Natural killer cell (primary cell): ENCODE data around the gene APOLD1. TPM values are rescaled to one million over a fixed set of nuclear protein-coding genes. Genes with fewer than 3 reads are reported as not detected.
A peak's percentile ranks its signal among the peaks of the same experiment; 100 is the strongest.

ENCODE experiments used
- ATAC-seq, 3 donors: fragments of 150-1000 bp in 2 of 3; fragments of 200-7000 bp in 1 of 3; cut with Tn5 transposase; 1 replicate in 1 of 3; 2 replicates in 2 of 3; pipeline ENCODE4 v1.10.0; 2021; ENCODE audit warnings: mild to moderate bottlenecking in 2 of 3, moderate library complexity in 2 of 3
- DNase-seq, 2 donors: peaks; one replicate each; pipeline versions ENCODE4 v3.0.0 to v3.0.0-alpha.2; 2013 to 2021; ENCODE audit warnings: mixed read lengths in 1 of 2
- H3K27ac ChIP-seq: one replicate; pipeline ENCODE4 v1.5.1; 2013; ENCODE audit warnings: mild to moderate bottlenecking, low read length
- H3K27me3 ChIP-seq: one replicate; pipeline ENCODE4 v1.6.1; 2013; ENCODE audit warnings: low read length; ENCODE audit not compliant: control insufficient read depth, insufficient read depth
- H3K36me3 ChIP-seq: one replicate; pipeline ENCODE4 v1.6.1; 2013; ENCODE audit warnings: low read length; ENCODE audit not compliant: control insufficient read depth, insufficient read depth
- H3K4me1 ChIP-seq: one replicate; pipeline ENCODE4 v1.6.1; 2013; ENCODE audit warnings: low read length; ENCODE audit not compliant: control insufficient read depth, insufficient read depth
- H3K4me3 ChIP-seq: one replicate; pipeline ENCODE4 v1.5.1; 2013; ENCODE audit warnings: low read length
- H3K9me3 ChIP-seq: one replicate; pipeline ENCODE4 v1.6.1; 2013; ENCODE audit warnings: low read length; ENCODE audit not compliant: control insufficient read depth, insufficient read depth
- H3K27ac Mint-ChIP-seq, 2 donors: one replicate each; pipeline ENCODE4 v1.8.0; 2022; ENCODE audit warnings: mild to moderate bottlenecking in 2 of 2, mixed read lengths in 2 of 2, moderate library complexity in 1 of 2
- H3K27me3 Mint-ChIP-seq, 2 donors: one replicate each; pipeline ENCODE4 v1.8.0; 2022; ENCODE audit warnings: low read depth in 2 of 2, mixed read lengths in 2 of 2
- H3K36me3 Mint-ChIP-seq: one replicate; pipeline ENCODE4 v1.8.0; 2022; ENCODE audit warnings: mixed read lengths
- H3K4me1 Mint-ChIP-seq, 2 donors: one replicate each; pipeline ENCODE4 v1.8.0; 2022; ENCODE audit warnings: mixed read lengths in 2 of 2
- H3K4me3 Mint-ChIP-seq: one replicate; pipeline ENCODE4 v1.8.0; 2022; ENCODE audit warnings: mild to moderate bottlenecking, moderate library complexity, mixed read lengths
- H3K9me3 Mint-ChIP-seq, 2 donors: one replicate each; pipeline ENCODE4 v1.8.0; 2022; ENCODE audit warnings: mixed read lengths in 2 of 2
- CTCF ChIP-seq: fragments of 200-600 bp; IDR thresholded peaks from one replicate; pipeline ENCODE4 v1.8.0; 2022; ENCODE audit warnings: antibody characterized with exemption
- WGBS: methylation state at CpG from one replicate; pipeline ENCODE4 v1.1.7; 2013; ENCODE audit warnings: missing lambda C conversion rate; ENCODE audit not compliant: insufficient coverage; 5-methylcytosine and 5-hydroxymethylcytosine counted together
- intact Hi-C: fragments of 100-400 bp; cut with micrococcal nuclease; formaldehyde crosslinking; loops from one replicate; pipeline ENCODE4 v1.14.2; 2022
- total RNA-seq, 4 donors: library from RNA; stranded (reverse); fragments of 120-200 nt in 1 of 4; gene quantifications; one replicate each; pipeline versions ENCODE4 v1.2.3 to v1.2.4, GENCODE V29; 2013 to 2022

APOLD1 gene
- total RNA-seq, 3 donors from 2014 or later (not counting 1 experiment from before 2014, with no cell fraction given): 0.70 to 1.6 (median 1.6) TPM

- Mint-ChIP-seq H3K36me3 (no peaks in the 10 kb centered on the region), H3K4me1 (peaks cover 12% of the 10 kb centered on the region in 2 donors), H3K27ac (peak overlapping the region; percentile 62 to 63), H3K4me3 (peak overlapping the region; percentile 45), H3K9me3 (no peaks in the 10 kb centered on the region), H3K27me3 (no peaks in the 10 kb centered on the region)
- TF ChIP-seq CTCF: no peak
- Histone ChIP-seq H3K4me3 (no peak overlapping the region), H3K36me3 (peaks cover 2% of the 10 kb centered on the region), H3K9me3 (no peaks in the 10 kb centered on the region), H3K27ac (no peak overlapping the region), H3K4me1 (peaks cover 9% of the 10 kb centered on the region), H3K27me3 (no peaks in the 10 kb centered on the region)
- ATAC-seq (no peak), DNase-seq (no peak)
- intact Hi-C loops: no loop called here
- 16% methylated on average over 2 of the region's 3 CpGs for WGBS
These were observed 43.8 kb upstream of the APOLD1 start for GRCh38 chr12:12741660-12742059.

- no peak overlapping the region for H3K4me3 ChIP-seq
- H3K4me1 ChIP-seq: peaks cover 2% of the 10 kb centered on the region
- peaks cover 2% of the 10 kb centered on the region for H3K36me3 ChIP-seq
- H3K4me3 Mint-ChIP-seq: no peak overlapping the region
- no peaks in the 10 kb centered on the region for H3K9me3 Mint-ChIP-seq
- H3K27me3 Mint-ChIP-seq: no peaks in the 10 kb centered on the region
- DNase-seq: no peak
- WGBS: 96% methylated on average over 7 of the region's 8 CpGs
- no peak overlapping the region for H3K27ac Mint-ChIP-seq
- peaks cover 0 to 13% of the 10 kb centered on the region in 2 donors for H3K4me1 Mint-ChIP-seq
- no peak overlapping the region for H3K27ac ChIP-seq
- no peaks in the 10 kb centered on the region for H3K9me3 ChIP-seq
- intact Hi-C loops: no loop called here
- H3K27me3 ChIP-seq: no peaks in the 10 kb centered on the region
- no peak for ATAC-seq
- no peaks in the 10 kb centered on the region for H3K36me3 Mint-ChIP-seq
- TF ChIP-seq CTCF: no peak
These were observed 40.7 kb upstream of the APOLD1 start for GRCh38 chr12:12744546-12745305.

GRCh38 chr12:12745576-12746211, 39.8 kb upstream of the APOLD1 start:
- intact Hi-C loops: no loop called here
- DNase-seq (no peak), ATAC-seq (no peak)
- Histone ChIP-seq H3K27me3 (no peaks in the 10 kb centered on the region), H3K4me3 (no peak overlapping the region), H3K9me3 (no peaks in the 10 kb centered on the region), H3K27ac (no peak overlapping the region), H3K4me1 (peaks cover 2% of the 10 kb centered on the region), H3K36me3 (peaks cover 2% of the 10 kb centered on the region)
- Mint-ChIP-seq H3K4me1 (peaks cover 0 to 13% of the 10 kb centered on the region in 2 donors), H3K4me3 (no peak overlapping the region), H3K27me3 (no peaks in the 10 kb centered on the region), H3K36me3 (no peaks in the 10 kb centered on the region), H3K9me3 (no peaks in the 10 kb centered on the region), H3K27ac (no peak overlapping the region)
- no peak for TF ChIP-seq CTCF
- WGBS: 95% methylated on average over 6 of the region's 7 CpGs
